Effector memory CD4-positive, alpha-beta T cell (primary cell): ENCODE results near the gene ANXA2.
"Not testable (repeated sequence)": the region's sequence is repeated elsewhere in the genome, so short reads cannot be mapped to it uniquely, and the experiment has no call there.

ENCODE experiments used
- DNase-seq, 3 donors: peaks; one replicate each; pipeline ENCODE4 v3.0.0-alpha.2; 2020
- H3K27ac ChIP-seq: 2 replicates; pipeline ENCODE4 v1.7.0; 2013; ENCODE audit warnings: mild to moderate bottlenecking, low read length, moderate library complexity; ENCODE audit not compliant: insufficient read depth, poor library complexity, severe bottlenecking
- H3K27me3 ChIP-seq: replicated peaks from 2 replicates; pipeline ENCODE4 v1.7.0; 2013; ENCODE audit warnings: mild to moderate bottlenecking, low read length; ENCODE audit not compliant: insufficient read depth, control insufficient read depth, poor library complexity, severe bottlenecking
- H3K36me3 ChIP-seq: 2 replicates; pipeline ENCODE4 v1.7.0; 2013; ENCODE audit warnings: mild to moderate bottlenecking, low read length, moderate library complexity; ENCODE audit not compliant: control insufficient read depth, insufficient read depth
- H3K4me1 ChIP-seq: 2 replicates; pipeline ENCODE4 v1.7.0; 2013; ENCODE audit warnings: low read length, mild to moderate bottlenecking; ENCODE audit not compliant: control insufficient read depth, insufficient read depth, poor library complexity, severe bottlenecking
- H3K4me3 ChIP-seq: 2 replicates; pipeline ENCODE4 v1.7.0; 2013; ENCODE audit warnings: low read length, low read depth, mild to moderate bottlenecking; ENCODE audit not compliant: insufficient read depth, poor library complexity, severe bottlenecking
- H3K9me3 ChIP-seq: 2 replicates; pipeline ENCODE4 v1.7.0; 2013; ENCODE audit warnings: mild to moderate bottlenecking, low read length, moderate library complexity; ENCODE audit not compliant: control insufficient read depth

The ANXA2 gene

GRCh38 chr15:60337076-60337475 is 60.7 kb downstream of the ANXA2 start:
- Histone ChIP-seq H3K9me3 (no peaks in the 10 kb centered on the region), H3K36me3 (no peaks in the 10 kb centered on the region), H3K27ac (no peak overlapping the region), H3K4me3 (no peak overlapping the region), H3K4me1 (no peaks in the 10 kb centered on the region), H3K27me3 (no peaks in the 10 kb centered on the region)
- no peak for DNase-seq

DNA sequence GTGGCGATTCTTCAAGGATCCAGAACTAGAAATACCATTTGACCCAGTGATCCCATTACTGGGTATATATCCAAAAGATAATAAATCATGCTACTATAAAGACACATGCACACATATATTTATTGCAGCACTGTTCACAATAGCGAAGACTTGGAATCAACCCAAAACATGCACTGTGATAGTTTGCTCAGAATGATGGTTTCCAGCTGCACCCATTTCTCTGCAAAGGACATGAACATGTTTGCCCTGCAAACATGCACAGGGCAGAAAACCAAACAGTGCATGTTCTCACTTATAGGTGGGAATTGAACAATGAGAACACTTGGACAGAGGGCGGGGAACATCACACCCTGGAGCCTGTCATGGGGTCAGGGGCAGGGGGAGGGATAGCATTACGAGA is 62.5 kb downstream of the ANXA2 start:
- H3K36me3 ChIP-seq, H3K27ac ChIP-seq, DNase-seq, H3K4me3 ChIP-seq, H3K4me1 ChIP-seq, H3K27me3 ChIP-seq, H3K9me3 ChIP-seq: not testable (repeated sequence)

DNA sequence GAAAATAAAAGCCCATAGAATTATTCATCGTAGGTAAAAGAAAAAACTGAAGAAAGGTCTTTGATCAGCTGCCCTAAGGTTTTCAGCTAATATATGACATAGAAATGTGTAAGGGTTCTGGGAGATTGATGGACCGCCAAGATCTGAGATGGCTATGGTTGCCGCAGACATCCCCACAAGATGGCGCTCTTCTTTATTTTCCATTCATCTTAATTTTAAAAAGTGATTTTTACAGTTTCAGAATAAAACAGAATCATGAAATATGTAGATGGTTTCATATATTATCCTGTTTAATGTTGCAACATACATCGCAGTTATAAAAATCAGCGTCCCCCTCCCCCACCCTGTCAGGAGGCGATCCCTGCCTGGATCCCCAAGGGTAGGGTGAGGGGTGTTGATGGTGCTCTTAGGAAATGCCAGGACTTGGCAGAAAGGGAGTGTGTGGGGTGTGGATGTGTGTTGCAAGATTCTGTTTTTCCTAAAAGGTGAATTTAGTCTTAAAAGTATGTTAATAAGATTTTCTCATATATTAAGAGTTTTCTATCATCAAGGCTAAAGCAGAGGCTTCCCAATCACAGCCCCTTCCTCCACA is 68.8 kb downstream of the ANXA2 start:
- H3K27me3 ChIP-seq = peaks cover 8% of the 10 kb centered on the region
- no peaks in the 10 kb centered on the region for H3K4me1 ChIP-seq
- no peaks in the 10 kb centered on the region for H3K36me3 ChIP-seq
- no peaks in the 10 kb centered on the region for H3K9me3 ChIP-seq
- H3K27ac ChIP-seq = no peak overlapping the region
- no peak overlapping the region for H3K4me3 ChIP-seq
- DNase-seq = peak in 1 of 3 donors; percentile 5

- Histone ChIP-seq H3K36me3 (no peaks in the 10 kb centered on the region), H3K27ac (no peak overlapping the region), H3K4me1 (no peaks in the 10 kb centered on the region), H3K4me3 (no peak overlapping the region), H3K27me3 (peaks cover 8% of the 10 kb centered on the region), H3K9me3 (no peaks in the 10 kb centered on the region)
- DNase-seq = peak in 1 of 3 donors; percentile 3
Observed at GRCh38 chr15:60326824-60327654, 70.7 kb downstream of the ANXA2 start.

DNA sequence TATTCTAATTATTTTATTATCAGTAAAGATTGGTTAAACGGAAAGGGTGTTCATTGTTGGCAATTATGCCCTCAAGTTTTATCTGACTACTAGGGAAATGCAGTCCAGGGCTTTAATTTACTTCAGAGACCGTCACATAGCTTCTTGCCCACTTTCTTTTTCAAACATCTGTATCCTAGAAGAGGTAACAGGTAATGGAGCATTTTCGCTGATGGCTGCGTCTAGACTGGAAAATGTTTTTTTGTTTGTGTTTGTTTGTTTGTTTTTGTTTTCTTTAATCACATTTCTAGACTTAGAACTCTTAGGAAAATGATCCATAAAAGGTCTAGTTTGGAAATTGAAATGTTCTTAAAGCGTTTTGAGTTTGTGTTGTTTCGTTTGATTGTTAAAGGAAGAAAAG is 71.4 kb downstream of the ANXA2 start:
- Histone ChIP-seq H3K27me3 (peaks cover 8% of the 10 kb centered on the region), H3K4me3 (no peak overlapping the region)
- no peak for DNase-seq

GRCh38 chr15:60325905-60326304 is 71.9 kb downstream of the ANXA2 start:
- peaks cover 8% of the 10 kb centered on the region for H3K27me3 ChIP-seq

More for the DNA sequence above, 71.4 kb downstream of the ANXA2 start:
- H3K36me3 ChIP-seq = no peaks in the 10 kb centered on the region
- H3K9me3 ChIP-seq = no peaks in the 10 kb centered on the region
- no peaks in the 10 kb centered on the region for H3K4me1 ChIP-seq
- no peak overlapping the region for H3K27ac ChIP-seq

DNA sequence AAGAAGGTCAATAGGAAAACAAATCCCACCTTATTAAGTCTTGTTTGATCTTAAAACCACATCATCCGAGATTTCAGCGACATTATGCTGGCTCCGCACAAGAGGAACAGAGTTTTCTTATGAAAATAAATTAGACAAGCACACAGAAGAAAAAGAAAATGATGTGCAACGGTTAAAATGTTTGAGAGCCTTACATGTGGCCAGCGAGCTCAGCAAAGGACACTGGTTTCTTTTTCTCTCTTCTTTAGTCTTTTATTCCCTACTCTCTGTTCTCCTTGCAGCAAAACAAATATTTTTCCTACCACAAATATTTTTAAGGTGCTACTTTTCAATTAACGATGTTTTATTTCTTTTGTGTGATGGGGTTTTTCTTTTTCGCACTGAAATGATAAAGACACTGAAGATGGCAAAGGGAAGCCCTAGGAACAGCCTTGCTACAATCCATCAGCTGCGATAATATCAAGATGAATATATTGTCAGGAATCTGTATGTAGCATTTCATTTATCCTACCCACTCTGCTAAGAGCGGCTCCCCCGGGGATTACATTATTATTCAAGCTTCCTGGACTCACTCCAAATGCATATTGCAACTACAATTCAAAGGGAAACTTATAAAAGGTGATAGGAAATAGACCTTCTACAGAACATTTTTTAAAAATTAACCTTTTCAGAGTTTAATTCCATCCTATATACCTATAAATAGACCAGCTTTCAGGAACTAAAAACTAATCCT is 72.9 kb downstream of the ANXA2 start:
- no peak overlapping the region for H3K27ac ChIP-seq
- H3K9me3 ChIP-seq = no peaks in the 10 kb centered on the region
- H3K27me3 ChIP-seq = peaks cover 8% of the 10 kb centered on the region
- no peaks in the 10 kb centered on the region for H3K36me3 ChIP-seq
- H3K4me1 ChIP-seq = no peaks in the 10 kb centered on the region
- no peak for DNase-seq
- H3K4me3 ChIP-seq = no peak overlapping the region

More at GRCh38 chr15:60325905-60326304, 71.9 kb downstream of the ANXA2 start:
- DNase-seq = no peak
- no peak overlapping the region for H3K27ac ChIP-seq
- H3K4me1 ChIP-seq = no peaks in the 10 kb centered on the region
- H3K4me3 ChIP-seq = no peak overlapping the region
- no peaks in the 10 kb centered on the region for H3K36me3 ChIP-seq
- no peaks in the 10 kb centered on the region for H3K9me3 ChIP-seq

GRCh38 chr15:60323322-60323721 is 74.5 kb downstream of the ANXA2 start:
- Histone ChIP-seq H3K9me3 (no peaks in the 10 kb centered on the region), H3K4me3 (no peak overlapping the region), H3K36me3 (no peaks in the 10 kb centered on the region), H3K27me3 (peaks cover 8% of the 10 kb centered on the region), H3K27ac (no peak overlapping the region), H3K4me1 (no peaks in the 10 kb centered on the region)
- no peak for DNase-seq

DNA sequence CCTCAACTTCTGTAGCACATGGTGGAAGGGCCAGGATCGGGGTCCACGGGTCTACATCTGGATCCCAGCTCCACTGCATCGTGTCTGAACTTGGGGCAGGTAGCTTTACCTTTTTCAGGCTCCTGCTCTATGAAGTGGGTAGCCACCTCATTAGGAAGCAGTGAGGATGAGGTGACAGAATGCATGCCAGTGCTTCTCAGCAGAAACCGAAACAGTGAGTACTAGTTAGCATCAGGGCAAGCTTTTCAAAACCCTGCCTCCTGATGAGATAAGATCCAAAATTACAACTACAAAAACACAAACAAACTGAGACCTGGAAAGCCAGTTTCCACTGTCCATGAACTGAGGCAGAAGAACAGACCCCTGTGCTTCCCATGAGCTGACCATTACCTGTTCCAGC is 77.4 kb downstream of the ANXA2 start:
- H3K4me1 ChIP-seq = no peaks in the 10 kb centered on the region
- no peak overlapping the region for H3K27ac ChIP-seq
- H3K36me3 ChIP-seq = no peaks in the 10 kb centered on the region
- H3K9me3 ChIP-seq = no peaks in the 10 kb centered on the region
- H3K27me3 ChIP-seq = no peaks in the 10 kb centered on the region
- H3K4me3 ChIP-seq = no peak overlapping the region
- no peak for DNase-seq
